Activated B cell treated with CpG ODN at 0.5 μM for 24 hours (primary cell): ENCODE results near the gene CEP89. TPM values are rescaled to one million over a fixed set of nuclear protein-coding genes. Genes with fewer than 3 reads are reported as not detected.

Source experiments
- ATAC-seq: fragments of 200-7000 bp; cut with Tn5 transposase; one replicate; pipeline ENCODE4 v1.10.0; 2021; ENCODE audit warnings: low read depth, mild to moderate bottlenecking, moderate library complexity
- CTCF ChIA-PET: fragments of 350-600 bp; sonication (Branson Sonifier 250); formaldehyde crosslinking; loops from one replicate; lab custom pipeline; 2021; ENCODE audit warnings: antibody characterized with exemption; lab: Charles Lee
- POLR2A ChIA-PET: fragments of 350-600 bp; sonication (Branson Sonifier 250); formaldehyde crosslinking; loops from one replicate; lab custom pipeline; 2021; ENCODE audit warnings: antibody characterized with exemption; lab: Charles Lee
- DNase-seq: peaks from one replicate; pipeline ENCODE4 v3.0.0; 2022
- H3K27ac Mint-ChIP-seq: one replicate; pipeline ENCODE4 v1.8.0; 2020; ENCODE audit warnings: mixed read lengths
- H3K27me3 Mint-ChIP-seq: one replicate; pipeline ENCODE4 v1.8.0; 2021; ENCODE audit warnings: mixed read lengths
- H3K36me3 Mint-ChIP-seq: one replicate; pipeline ENCODE4 v1.8.0; 2021; ENCODE audit warnings: low read depth, mixed read lengths
- H3K4me1 Mint-ChIP-seq: one replicate; pipeline ENCODE4 v1.8.0; 2021; ENCODE audit warnings: mixed read lengths
- H3K4me3 Mint-ChIP-seq: one replicate; pipeline ENCODE4 v1.8.0; 2020; ENCODE audit warnings: mild to moderate bottlenecking, mixed read lengths
- H3K9me3 Mint-ChIP-seq: one replicate; pipeline ENCODE4 v1.8.0; 2020; ENCODE audit warnings: mixed read lengths
- intact Hi-C: fragments of 100-400 bp; cut with micrococcal nuclease; formaldehyde crosslinking; loops from one replicate; pipeline ENCODE4 v1.15.1; 2024
- total RNA-seq: library from RNA; stranded (reverse); gene quantifications from 2 replicates; pipeline ENCODE4 v1.2.3, GENCODE V29; 2022
- TF ChIP-seq, protein P1 (sequence below): fragments of 200-600 bp; IDR thresholded peaks from one replicate; pipeline ENCODE4 v1.8.0; 2022; ENCODE audit warnings: antibody characterized with exemption, mild to moderate bottlenecking

The CEP89 gene
- total RNA-seq, 1 donor from 2014 or later = 19.4 TPM

DNA sequence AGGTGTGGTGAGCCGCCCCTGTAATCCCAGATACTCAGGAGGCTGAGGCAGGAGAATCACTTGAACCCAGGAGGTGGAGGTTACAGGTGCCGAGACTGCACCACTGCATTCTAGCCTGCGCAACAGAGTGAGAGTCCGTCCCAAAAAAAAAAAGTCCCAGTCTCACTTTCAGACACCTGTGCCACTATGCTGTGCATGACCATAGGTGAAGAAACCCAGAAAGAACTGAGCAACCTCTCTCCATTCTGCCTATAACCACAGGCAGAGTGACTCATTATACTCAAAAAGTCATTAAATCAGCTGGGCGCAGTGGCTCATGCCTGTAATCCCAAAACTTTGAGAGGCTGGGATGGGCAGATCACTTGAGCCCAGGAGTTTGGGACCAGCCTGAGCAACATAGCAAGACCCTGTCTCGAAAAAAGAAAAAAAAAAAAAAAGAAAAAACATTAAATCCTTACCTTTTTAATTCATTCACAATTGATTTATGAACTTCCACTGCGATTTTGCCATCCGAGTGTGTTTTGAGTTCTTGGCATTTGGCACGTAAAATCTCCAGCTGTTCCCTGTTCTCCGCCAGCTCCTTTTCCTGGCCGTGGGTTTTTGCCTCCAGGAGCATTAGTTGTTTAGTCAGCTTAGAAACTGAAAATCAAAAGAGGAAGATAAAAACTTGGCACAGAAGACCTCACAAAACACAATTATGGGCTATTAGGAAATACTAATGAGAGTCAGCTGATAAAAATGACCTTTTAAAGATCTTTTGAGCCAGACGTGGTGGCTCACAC lies 56.7 kb downstream of the CEP89 start:
- no peak overlapping the region for H3K27ac Mint-ChIP-seq
- intact Hi-C loops = no loop called here
- TF ChIP-seq, protein P1, sequence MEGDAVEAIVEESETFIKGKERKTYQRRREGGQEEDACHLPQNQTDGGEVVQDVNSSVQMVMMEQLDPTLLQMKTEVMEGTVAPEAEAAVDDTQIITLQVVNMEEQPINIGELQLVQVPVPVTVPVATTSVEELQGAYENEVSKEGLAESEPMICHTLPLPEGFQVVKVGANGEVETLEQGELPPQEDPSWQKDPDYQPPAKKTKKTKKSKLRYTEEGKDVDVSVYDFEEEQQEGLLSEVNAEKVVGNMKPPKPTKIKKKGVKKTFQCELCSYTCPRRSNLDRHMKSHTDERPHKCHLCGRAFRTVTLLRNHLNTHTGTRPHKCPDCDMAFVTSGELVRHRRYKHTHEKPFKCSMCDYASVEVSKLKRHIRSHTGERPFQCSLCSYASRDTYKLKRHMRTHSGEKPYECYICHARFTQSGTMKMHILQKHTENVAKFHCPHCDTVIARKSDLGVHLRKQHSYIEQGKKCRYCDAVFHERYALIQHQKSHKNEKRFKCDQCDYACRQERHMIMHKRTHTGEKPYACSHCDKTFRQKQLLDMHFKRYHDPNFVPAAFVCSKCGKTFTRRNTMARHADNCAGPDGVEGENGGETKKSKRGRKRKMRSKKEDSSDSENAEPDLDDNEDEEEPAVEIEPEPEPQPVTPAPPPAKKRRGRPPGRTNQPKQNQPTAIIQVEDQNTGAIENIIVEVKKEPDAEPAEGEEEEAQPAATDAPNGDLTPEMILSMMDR = no peak
- ATAC-seq (no peak), DNase-seq (no peak)
- peaks cover 53% of the 10 kb centered on the region for H3K36me3 Mint-ChIP-seq
- H3K9me3 Mint-ChIP-seq = no peaks in the 10 kb centered on the region
- no peak overlapping the region for H3K4me3 Mint-ChIP-seq
- H3K27me3 Mint-ChIP-seq = no peaks in the 10 kb centered on the region
- no peaks in the 10 kb centered on the region for H3K4me1 Mint-ChIP-seq
- CTCF ChIA-PET = no interaction called here
- POLR2A ChIA-PET = no interaction called here

DNA sequence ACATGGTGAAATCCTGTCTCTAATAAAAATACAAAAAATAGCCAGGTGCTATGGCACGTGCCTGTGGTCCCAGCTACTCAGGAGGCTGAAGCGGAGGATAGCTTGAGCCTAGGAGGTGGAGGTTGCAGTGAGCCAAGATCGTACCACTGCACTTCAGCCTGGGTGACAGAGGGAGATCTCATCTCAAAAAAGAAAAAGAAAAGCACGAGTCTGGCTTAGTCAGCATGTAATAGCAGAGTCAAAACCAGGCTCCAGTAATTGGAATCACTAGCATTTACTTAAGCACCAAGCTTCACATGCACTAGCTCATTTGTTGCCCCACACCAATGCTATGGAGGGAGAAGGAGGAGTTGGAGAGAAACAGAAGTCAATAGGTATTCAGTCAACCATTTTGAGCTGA lies 60.3 kb downstream of the CEP89 start:
- no peaks in the 10 kb centered on the region for H3K4me1 Mint-ChIP-seq
- intact Hi-C loops = no loop called here
- H3K4me3 Mint-ChIP-seq = no peak overlapping the region
- TF ChIP-seq, protein P1 = no peak
- DNase-seq (no peak), ATAC-seq (no peak)
- no peaks in the 10 kb centered on the region for H3K9me3 Mint-ChIP-seq
- ChIA-PET POLR2A (no interaction called here), CTCF (no interaction called here)
- H3K36me3 Mint-ChIP-seq = peaks cover 59% of the 10 kb centered on the region
- no peaks in the 10 kb centered on the region for H3K27me3 Mint-ChIP-seq
- H3K27ac Mint-ChIP-seq = no peak overlapping the region

DNA sequence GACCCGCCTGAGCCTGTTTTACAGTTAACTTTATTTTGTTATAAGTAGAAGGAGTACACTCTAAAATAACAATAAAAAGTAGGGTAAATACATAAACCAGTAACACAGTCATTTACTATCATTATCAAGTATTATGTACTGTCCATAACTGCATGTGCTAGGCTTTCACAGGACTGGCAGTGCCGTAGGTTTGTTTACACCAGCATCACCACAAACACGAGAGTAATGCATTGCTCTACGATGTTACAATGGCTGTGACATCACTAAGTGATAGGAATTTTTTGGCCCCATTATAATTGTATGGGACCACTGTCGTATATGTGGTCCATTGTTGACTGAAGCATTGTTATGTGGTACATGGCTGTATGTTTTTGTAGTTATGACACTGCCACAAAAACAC lies 60.9 kb downstream of the CEP89 start:
- TF ChIP-seq, protein P1 = no peak
- Mint-ChIP-seq H3K27ac (no peak overlapping the region), H3K9me3 (peaks cover 4% of the 10 kb centered on the region), H3K27me3 (no peaks in the 10 kb centered on the region), H3K36me3 (peaks cover 57% of the 10 kb centered on the region), H3K4me1 (no peaks in the 10 kb centered on the region), H3K4me3 (no peak overlapping the region)
- DNase-seq (no peak), ATAC-seq (no peak)
- POLR2A ChIA-PET = no interaction called here
- CTCF ChIA-PET = no interaction called here
- intact Hi-C loops = no loop called here

DNA sequence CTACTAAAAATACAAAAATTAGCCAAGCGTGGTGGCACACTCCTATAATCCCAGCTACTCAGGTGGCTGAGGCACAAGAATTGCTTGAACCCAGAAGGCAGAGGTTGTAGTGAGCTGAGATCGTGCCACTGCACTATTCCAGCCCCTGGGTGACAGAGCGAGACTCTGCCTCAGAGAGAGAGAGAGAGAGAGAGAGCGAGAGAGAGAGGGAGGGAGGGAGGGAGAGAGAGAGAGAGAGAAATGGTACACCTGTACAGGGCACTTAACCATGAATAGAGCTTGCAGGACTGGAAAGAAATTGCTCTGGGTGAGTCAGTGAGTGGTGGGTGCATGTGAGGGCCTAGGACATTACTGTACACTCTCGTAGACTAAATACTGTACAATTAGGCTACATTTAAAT lies 61.7 kb downstream of the CEP89 start:
- DNase-seq = no peak
- TF ChIP-seq, protein P1 = no peak
- Mint-ChIP-seq H3K27ac (no peak overlapping the region), H3K27me3 (no peaks in the 10 kb centered on the region), H3K36me3 (peaks cover 58% of the 10 kb centered on the region), H3K9me3 (peaks cover 8% of the 10 kb centered on the region), H3K4me1 (no peaks in the 10 kb centered on the region), H3K4me3 (no peak overlapping the region)
- ChIA-PET CTCF (no interaction called here), POLR2A (no interaction called here)
- intact Hi-C loops = no loop called here
- ATAC-seq = no peak

DNA sequence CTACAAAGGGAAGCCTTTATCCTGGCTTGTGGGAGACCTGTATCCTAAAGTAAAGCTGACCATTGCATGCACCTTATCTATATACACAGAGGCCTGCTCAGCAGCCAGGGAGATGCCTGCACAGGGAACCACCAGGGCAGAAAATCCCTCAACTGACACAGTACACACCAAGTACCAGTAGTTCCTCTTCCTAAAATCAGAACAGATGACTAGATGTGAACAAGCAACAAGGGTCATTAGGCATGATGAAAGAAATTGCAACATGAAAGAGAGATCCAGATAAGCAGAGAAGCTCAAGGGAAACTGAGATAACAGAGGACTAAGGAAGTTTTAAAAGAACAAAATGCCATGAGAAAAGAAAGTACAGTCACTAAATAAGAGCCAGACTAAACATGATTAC lies 62.5 kb downstream of the CEP89 start:
- Mint-ChIP-seq H3K27me3 (no peaks in the 10 kb centered on the region), H3K4me3 (no peak overlapping the region)
- no peak for ATAC-seq

More for the DNA sequence above, 62.5 kb downstream of the CEP89 start:
- Mint-ChIP-seq H3K27ac (no peak overlapping the region), H3K4me1 (no peaks in the 10 kb centered on the region), H3K36me3 (peaks cover 51% of the 10 kb centered on the region), H3K9me3 (peaks cover 10% of the 10 kb centered on the region)
- ChIA-PET CTCF (no interaction called here), POLR2A (no interaction called here)
- intact Hi-C loops = no loop called here
- no peak for DNase-seq
- TF ChIP-seq, protein P1 = no peak
